Transverse colon (tissue), 4 donors: ENCODE measurements around the gene ABL2.

Experiments
- CTCF ChIP-seq, 5 experiments: fragments of 200-600 bp in 3 of 5; fragments of 450-650 bp in 2 of 5; sonication (generic) in 3 of 5; IDR thresholded peaks; 1 replicate in 2 of 5; 2 replicates in 3 of 5; pipeline ENCODE4 v1.5.1; 2016 to 2017; ENCODE audit warnings: antibody characterized with exemption in 5 of 5, inconsistent platforms in 3 of 5, mild to moderate bottlenecking in 2 of 5, moderate library complexity in 1 of 5
- EP300 ChIP-seq: sonication (generic); formaldehyde crosslinking; IDR thresholded peaks from one replicate; pipeline ENCODE4 v1.6.1; 2017; ENCODE audit warnings: antibody characterized with exemption, low read depth
- POLR2A ChIP-seq: fragments of 450-650 bp; IDR thresholded peaks from one replicate; pipeline ENCODE4 v1.6.1; 2016; ENCODE audit warnings: antibody characterized with exemption, mild to moderate bottlenecking, moderate library complexity
- POLR2AphosphoS5 ChIP-seq, 3 donors: sonication (generic); formaldehyde crosslinking; IDR thresholded peaks; one replicate each; pipeline ENCODE4 v1.6.1; 2016; ENCODE audit warnings: antibody characterized with exemption in 3 of 3

DNA sequence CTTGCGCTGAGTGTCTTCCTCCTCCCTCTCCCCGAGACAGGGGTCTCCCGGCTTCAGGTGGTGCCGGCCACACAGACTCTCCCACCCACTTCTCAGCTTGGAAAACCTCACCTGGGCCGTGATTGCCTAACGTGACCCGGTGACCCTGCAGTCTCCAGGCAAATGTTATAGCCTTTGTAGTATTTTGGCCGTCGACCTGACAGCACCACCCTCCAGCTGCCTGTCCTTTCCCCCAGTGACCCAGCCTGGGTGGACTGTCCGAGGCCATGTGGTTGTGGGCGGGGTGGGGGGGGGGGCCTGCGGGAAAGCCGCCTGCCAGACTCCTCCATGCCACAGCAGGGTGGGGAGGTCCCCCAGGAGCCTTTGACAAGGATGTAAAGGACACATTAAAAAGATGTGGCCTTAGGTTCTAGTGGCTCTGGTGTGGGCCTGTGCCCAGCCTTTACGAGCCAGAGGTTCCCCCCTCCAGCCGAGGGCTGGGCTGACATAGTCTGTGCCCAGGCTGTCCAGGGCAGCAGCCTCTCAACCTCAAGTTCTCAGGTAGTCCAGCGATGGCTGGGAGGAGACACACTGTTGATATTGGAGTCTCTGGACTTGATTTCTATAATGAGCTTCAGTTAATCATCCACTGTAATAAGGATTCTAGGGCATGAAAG lies 139.5 kb downstream of the ABL2 start:
- TF ChIP-seq POLR2A (no peak), CTCF (IDR thresholded peaks at IDR 0.05) (no peak), EP300 (no peak), POLR2AphosphoS5 (IDR thresholded peaks at IDR 0.05) (no peak)
